Mesenchymal stem cell (in vitro differentiated cells and primary cell): Measurements from ENCODE around the gene NFKB2.
A peak's percentile ranks its signal among the peaks of the same experiment; 100 is the strongest.

Source experiments
- DNase-seq: peaks from one replicate; pipeline ENCODE4 v3.0.0-alpha.2; 2013
- H2AFZ ChIP-seq: one replicate; pipeline ENCODE4 v1.6.1; 2013; ENCODE audit warnings: low read depth, mild to moderate bottlenecking, control low read depth, inconsistent platforms, low read length, moderate library complexity
- H2AK5ac ChIP-seq: 2 replicates; pipeline ENCODE4 v1.6.1; 2013; ENCODE audit warnings: low read length, moderate library complexity, mild to moderate bottlenecking, inconsistent platforms; ENCODE audit not compliant: severe bottlenecking
- H2BK120ac ChIP-seq: one replicate; pipeline ENCODE4 v1.6.1; 2013; ENCODE audit warnings: low read depth, mild to moderate bottlenecking, inconsistent platforms, low read length, moderate library complexity
- H2BK12ac ChIP-seq, 2 experiments: one replicate each; pipeline ENCODE4 v1.6.1; 2013; ENCODE audit warnings: inconsistent platforms in 2 of 2, low read length in 2 of 2, mild to moderate bottlenecking in 2 of 2, moderate library complexity in 2 of 2, control low read depth in 1 of 2
- H2BK15ac ChIP-seq: one replicate; pipeline ENCODE4 v1.6.1; 2013; ENCODE audit warnings: mild to moderate bottlenecking, low read depth, inconsistent platforms; ENCODE audit not compliant: poor library complexity, severe bottlenecking
- H2BK5ac ChIP-seq: 2 replicates; pipeline ENCODE4 v1.6.1; 2013; ENCODE audit warnings: low read depth, mild to moderate bottlenecking, low read length, control low read depth, inconsistent platforms; ENCODE audit not compliant: poor library complexity, severe bottlenecking
- H3K14ac ChIP-seq, 2 experiments: one replicate each; pipeline ENCODE4 v1.6.1; 2013; ENCODE audit warnings: inconsistent platforms in 2 of 2, low read length in 2 of 2, control low read depth in 1 of 2, mild to moderate bottlenecking in 1 of 2, moderate library complexity in 1 of 2
- H3K18ac ChIP-seq, 2 experiments: one replicate each; pipeline ENCODE4 v1.6.1; 2013; ENCODE audit warnings: inconsistent platforms in 2 of 2, low read length in 2 of 2, control low read depth in 1 of 2, low read depth in 1 of 2, mild to moderate bottlenecking in 1 of 2
- H3K23ac ChIP-seq, 2 experiments: one replicate each; pipeline ENCODE4 v1.6.1; 2013; ENCODE audit warnings: inconsistent platforms in 2 of 2, low read length in 2 of 2, mild to moderate bottlenecking in 2 of 2, moderate library complexity in 2 of 2, control low read depth in 1 of 2
- H3K27ac ChIP-seq: 2 replicates; pipeline ENCODE4 v1.5.1; 2013; ENCODE audit warnings: mild to moderate bottlenecking, moderate library complexity, low read length, control low read depth, inconsistent platforms; ENCODE audit not compliant: poor library complexity, severe bottlenecking
- H3K27me3 ChIP-seq, 2 experiments: 2 replicates each; pipeline versions ENCODE4 v1.6.1 to v1.7.0; 2013; ENCODE audit warnings: low read length in 2 of 2, mild to moderate bottlenecking in 2 of 2, moderate library complexity in 2 of 2, control low read depth in 1 of 2, inconsistent platforms in 1 of 2; ENCODE audit not compliant: control insufficient read depth in 1 of 2, insufficient read depth in 1 of 2
- H3K36me3 ChIP-seq, 2 experiments: 2 replicates each; pipeline versions ENCODE4 v1.6.1 to v1.7.0; 2013; ENCODE audit warnings: low read length in 2 of 2, control low read depth in 1 of 2, inconsistent platforms in 1 of 2, low read depth in 1 of 2, mild to moderate bottlenecking in 1 of 2; ENCODE audit not compliant: insufficient read depth in 2 of 2, control insufficient read depth in 1 of 2
- H3K4ac ChIP-seq, 2 experiments: one replicate each; pipeline ENCODE4 v1.6.1; 2013; ENCODE audit warnings: inconsistent platforms in 2 of 2, low read length in 2 of 2, mild to moderate bottlenecking in 2 of 2, moderate library complexity in 2 of 2, control low read depth in 1 of 2, low read depth in 1 of 2
- H3K4me1 ChIP-seq: 2 replicates; pipeline ENCODE4 v1.6.1; 2013; ENCODE audit warnings: low read depth, low read length, control low read depth; ENCODE audit not compliant: control insufficient read depth, insufficient read depth
- H3K4me2 ChIP-seq: 2 replicates; pipeline ENCODE4 v1.6.1; 2013; ENCODE audit warnings: low read length, mild to moderate bottlenecking, inconsistent platforms; ENCODE audit not compliant: poor library complexity, severe bottlenecking
- H3K4me3 ChIP-seq, 2 experiments: 2 replicates each; pipeline versions ENCODE4 v1.5.1 to v1.7.0; 2013; ENCODE audit warnings: low read length in 2 of 2, mild to moderate bottlenecking in 2 of 2, control low read depth in 1 of 2, low read depth in 1 of 2; ENCODE audit not compliant: insufficient read depth in 1 of 2
- H3K79me1 ChIP-seq: replicated peaks from 2 replicates; pipeline ENCODE4 v1.6.1; 2013; ENCODE audit warnings: mild to moderate bottlenecking, control low read depth, low read length, inconsistent platforms; ENCODE audit not compliant: poor library complexity, severe bottlenecking
- H3K9ac ChIP-seq: 2 replicates; pipeline ENCODE4 v1.7.0; 2013; ENCODE audit warnings: mild to moderate bottlenecking, low read length, moderate library complexity
- H3K9me3 ChIP-seq: 2 replicates; pipeline ENCODE4 v1.7.0; 2013; ENCODE audit warnings: mild to moderate bottlenecking, low read length; ENCODE audit not compliant: control insufficient read depth
- H4K8ac ChIP-seq: one replicate; pipeline ENCODE4 v1.6.1; 2013; ENCODE audit warnings: inconsistent platforms, mild to moderate bottlenecking, low read length, moderate library complexity
- H4K91ac ChIP-seq: one replicate; pipeline ENCODE4 v1.6.1; 2013; ENCODE audit warnings: mild to moderate bottlenecking, low read length, inconsistent platforms
- WGBS: methylation state at CpG from one replicate; pipeline ENCODE4 v1.1.7; 2013; ENCODE audit warnings: mixed read lengths; 5-methylcytosine and 5-hydroxymethylcytosine counted together

NFKB2 gene

GRCh38 chr10:102419269-102420180 lies 24.0 kb downstream of the NFKB2 start:
- WGBS, result 3% methylated on average over 32 of the region's 54 CpGs

DNA sequence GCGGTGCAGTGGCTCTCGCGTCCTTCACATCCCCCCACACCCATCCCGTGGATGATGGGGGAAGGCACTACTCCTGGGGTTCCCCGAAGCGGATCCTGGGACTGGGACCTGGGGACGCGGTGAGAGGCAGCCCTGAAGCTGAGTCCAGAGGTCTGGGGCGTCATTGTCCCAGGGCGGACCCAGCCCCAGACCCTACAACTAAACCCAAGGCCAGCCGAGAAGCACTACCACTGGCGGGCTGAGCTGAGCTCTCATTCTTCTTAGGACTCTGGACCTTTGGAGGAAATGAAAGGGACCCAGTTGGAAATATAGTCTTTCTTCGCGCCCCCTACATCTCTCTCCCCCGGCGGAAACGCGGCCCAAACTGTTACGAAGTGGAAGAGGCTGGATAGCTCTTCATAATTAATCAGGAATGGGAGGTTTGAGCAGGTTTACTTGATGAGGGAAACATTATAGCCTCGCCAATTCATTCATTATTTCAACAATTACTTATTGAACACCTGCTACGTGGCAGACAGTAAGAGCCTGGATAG lies 24.7 kb downstream of the NFKB2 start:
- Histone ChIP-seq H2BK5ac (no peak overlapping the region), H2AK5ac (no peak overlapping the region), H3K9me3 (no peaks in the 10 kb centered on the region), H2BK15ac (no peak overlapping the region), H3K4me2 (peak overlapping the region; percentile 96), H3K27ac (peak overlapping the region; percentile 97), H3K36me3 (peaks cover 22 to 30% of the 10 kb centered on the region in 2 experiments), H2BK120ac (no peak overlapping the region), H2AFZ (no peak overlapping the region), H3K4me3 (peak overlapping the region; percentile 85 to 94), H3K4me1 (peaks cover 33% of the 10 kb centered on the region), H3K18ac (no peak overlapping the region), H3K9ac (peak overlapping the region; percentile 73), H3K23ac (no peak overlapping the region), H3K4ac (no peak overlapping the region), H2BK12ac (no peak overlapping the region), H3K14ac (no peak overlapping the region), H3K27me3 (peaks cover 35 to 38% of the 10 kb centered on the region in 2 experiments), H3K79me1 (peaks cover 18% of the 10 kb centered on the region), H4K91ac (no peak overlapping the region), H4K8ac (no peak overlapping the region)
- WGBS, result 0% methylated on average over 8 of the region's 21 CpGs
- DNase-seq, result no peak

More at GRCh38 chr10:102419269-102420180, 24.0 kb downstream of the NFKB2 start:
- no peak overlapping the region for H2BK5ac ChIP-seq
- no peak overlapping the region for H2AFZ ChIP-seq
- peak overlapping the region; percentile 96 for H3K4me2 ChIP-seq
- H4K91ac ChIP-seq, result no peak overlapping the region
- peaks cover 14% of the 10 kb centered on the region for H3K79me1 ChIP-seq
- peak overlapping the region; percentile 47 to 94 for H3K4me3 ChIP-seq
- peaks cover 17 to 24% of the 10 kb centered on the region in 2 experiments for H3K36me3 ChIP-seq
- no peak overlapping the region for H2BK15ac ChIP-seq
- DNase-seq, result peak; percentile 29
- H3K4me1 ChIP-seq, result peaks cover 33% of the 10 kb centered on the region
- no peak overlapping the region for H3K27ac ChIP-seq
- H3K18ac ChIP-seq, result no peak overlapping the region
- no peak overlapping the region for H2AK5ac ChIP-seq
- peaks cover 41 to 45% of the 10 kb centered on the region in 2 experiments for H3K27me3 ChIP-seq
- no peak overlapping the region for H3K4ac ChIP-seq
- H3K9ac ChIP-seq, result no peak overlapping the region
- no peak overlapping the region for H3K23ac ChIP-seq
- no peaks in the 10 kb centered on the region for H3K9me3 ChIP-seq
- no peak overlapping the region for H2BK12ac ChIP-seq
- no peak overlapping the region for H4K8ac ChIP-seq
- no peak overlapping the region for H2BK120ac ChIP-seq
- H3K14ac ChIP-seq, result no peak overlapping the region

DNA sequence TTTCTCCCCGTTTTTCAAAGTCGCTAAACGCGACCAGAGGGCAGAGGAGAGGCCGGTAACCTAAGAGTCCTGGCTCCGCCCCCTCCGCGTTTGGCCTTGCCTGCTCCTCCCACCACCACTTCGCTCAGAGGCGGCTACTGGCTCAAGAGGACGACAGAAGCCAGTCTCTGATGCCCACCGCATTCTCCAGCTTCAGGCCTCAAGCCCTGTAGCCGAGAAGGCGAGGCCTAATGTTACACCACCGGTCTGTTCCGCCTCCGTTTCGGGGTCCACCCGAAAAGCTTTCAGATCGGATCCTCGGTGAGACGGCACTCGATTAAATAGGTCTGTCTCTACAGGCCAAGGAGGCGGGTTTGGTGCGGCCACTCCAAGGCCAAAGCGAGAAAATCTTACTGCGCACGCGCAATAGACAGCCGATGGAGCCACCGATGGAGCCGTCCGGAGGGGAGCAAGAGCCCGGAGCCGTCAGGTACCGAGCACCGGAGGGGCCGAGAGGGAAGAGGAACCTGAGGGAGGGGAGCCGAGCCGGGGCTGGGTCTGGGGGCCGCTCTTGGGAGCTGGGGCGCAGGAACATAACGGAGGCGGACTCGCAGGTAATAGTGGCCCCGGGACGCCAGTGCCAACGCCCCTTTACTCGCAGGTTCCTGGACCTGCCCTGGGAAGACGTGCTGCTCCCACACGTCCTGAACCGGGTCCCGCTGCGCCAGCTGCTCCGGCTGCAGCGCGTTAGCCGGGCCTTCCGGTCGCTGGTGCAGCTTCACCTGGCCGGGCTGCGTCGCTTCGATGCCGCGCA lies 25.4 kb downstream of the NFKB2 start, which contains the start of gene FBXL15:
Gene FBXL15 (plus strand): TSS at position 123 of the 793 bp plus-strand sequence. CDS start 294 bp downstream, at position 417.
- under 1% methylated on average over 63 of the region's 66 CpGs for WGBS
- DNase-seq, result peak; percentile 98
- Histone ChIP-seq H3K4me1 (peaks cover 33% of the 10 kb centered on the region), H3K36me3 (peaks cover 22 to 30% of the 10 kb centered on the region in 2 experiments), H3K18ac (peak within 1 kb of the TSS; percentile 85 to 93), H2AFZ (peak within 1 kb of the TSS; percentile 91), H2BK120ac (no peak within 1 kb of the TSS), H3K23ac (peak within 1 kb of the TSS; percentile 26 to 70), H4K8ac (peak within 1 kb of the TSS; percentile 96), H3K4me3 (peak within 1 kb of the TSS; percentile 85 to 94), H3K4ac (peak within 1 kb of the TSS; percentile 83 to 88), H3K14ac (peak within 1 kb of the TSS in 1 of 2 experiments; percentile 71), H2AK5ac (no peak within 1 kb of the TSS), H2BK12ac (peak within 1 kb of the TSS; percentile 24 to 31), H3K27ac (peak within 1 kb of the TSS; percentile 97), H2BK15ac (peak within 1 kb of the TSS; percentile 68), H4K91ac (peak within 1 kb of the TSS; percentile 95), H3K9ac (peak within 1 kb of the TSS; percentile 73), H3K27me3 (peaks cover 29 to 32% of the 10 kb centered on the region in 2 experiments), H3K79me1 (peaks cover 22% of the 10 kb centered on the region), H3K4me2 (peak within 1 kb of the TSS; percentile 98), H3K9me3 (no peaks in the 10 kb centered on the region), H2BK5ac (peak within 1 kb of the TSS; percentile 10)
